ENCODE results near the gene CFC1B.
"Not testable (repeated sequence)": the region's sequence is repeated elsewhere in the genome, so short reads cannot be mapped to it uniquely, and the experiment has no call there.

Gene CFC1B

GRCh38 chr2:130542789-130543188, 21.8 kb downstream of the CFC1B start:
- not testable (repeated sequence) for H3K4me1 ChIP-seq, H3K9ac ChIP-seq, H3K9me3 ChIP-seq, H4K20me1 ChIP-seq, H3K4me2 ChIP-seq, H3K36me3 ChIP-seq, H3K4me3 ChIP-seq, H3K27ac ChIP-seq, H3K27me3 ChIP-seq

DNA sequence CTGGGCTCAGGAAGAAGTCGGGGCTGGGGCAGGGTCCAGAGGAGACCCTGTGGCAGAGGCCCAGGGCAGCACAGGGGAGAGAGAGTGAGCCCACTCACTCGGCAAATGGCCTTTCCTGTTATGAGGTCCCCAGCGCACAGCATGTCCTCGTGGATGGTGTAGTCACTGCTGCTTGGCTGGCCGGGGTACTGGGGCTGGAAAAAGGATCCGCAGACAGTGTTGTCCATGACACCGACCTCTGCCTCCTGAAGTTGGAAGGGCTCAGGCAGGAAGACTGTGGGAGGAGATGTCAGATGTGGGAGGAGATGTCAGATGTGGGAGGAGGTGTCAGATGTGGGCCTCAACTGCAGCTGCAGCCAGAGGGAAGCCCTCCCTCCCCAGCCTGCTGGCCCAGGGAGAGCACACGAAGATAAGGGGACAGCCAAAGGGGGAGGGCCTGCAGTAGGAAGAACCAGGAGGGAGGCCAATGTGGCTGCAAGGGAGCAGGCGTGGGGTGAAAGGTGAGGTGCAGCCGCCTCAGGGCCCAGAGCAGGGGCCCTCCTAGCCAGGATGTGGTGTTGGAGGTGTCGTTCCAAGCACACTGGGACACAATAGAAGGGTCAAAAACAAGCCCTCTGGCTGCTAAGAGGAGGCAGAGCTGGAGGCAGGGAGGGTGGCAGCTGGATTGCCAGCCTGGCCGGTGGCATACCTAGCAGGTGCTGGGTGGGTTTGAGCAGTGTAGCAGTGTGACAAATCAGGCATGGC, 22.9 kb downstream of the CFC1B start:
- H3K36me3 ChIP-seq, H3K27me3 ChIP-seq, H4K20me1 ChIP-seq, H3K9ac ChIP-seq, H3K27ac ChIP-seq, H3K4me2 ChIP-seq, H3K4me3 ChIP-seq, H3K4me1 ChIP-seq, H3K9me3 ChIP-seq: not testable (repeated sequence)

- not testable (repeated sequence) for H3K36me3 ChIP-seq, H3K9ac ChIP-seq, H3K9me3 ChIP-seq, H3K27ac ChIP-seq, H3K4me1 ChIP-seq, H3K4me2 ChIP-seq, H4K20me1 ChIP-seq, H3K4me3 ChIP-seq, H3K27me3 ChIP-seq
Measured at GRCh38 chr2:130544978-130545377, 24.0 kb downstream of the CFC1B start.

DNA sequence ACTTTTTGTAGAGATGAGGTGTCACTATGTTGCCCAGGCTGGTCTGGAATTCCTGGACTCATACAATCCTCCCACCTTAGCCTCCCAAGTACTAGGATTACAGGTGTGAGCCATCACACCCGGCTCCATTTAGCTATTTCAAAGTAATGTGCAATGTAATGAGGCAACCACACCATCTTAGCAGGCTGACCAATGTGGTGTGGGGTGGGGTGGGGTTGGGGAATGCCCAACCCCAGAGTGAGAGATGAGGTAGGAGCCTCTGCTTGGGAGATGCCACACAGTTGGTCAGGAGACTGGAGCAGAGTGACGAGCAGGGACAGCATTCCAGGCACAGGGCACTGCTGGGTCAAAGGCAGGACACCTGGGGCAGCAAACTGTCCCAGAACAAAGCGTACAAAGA, 27.4 kb downstream of the CFC1B start:
- H3K4me1 ChIP-seq, H3K36me3 ChIP-seq, H3K4me3 ChIP-seq, H4K20me1 ChIP-seq, H3K9ac ChIP-seq, H3K27ac ChIP-seq, H3K9me3 ChIP-seq, H3K4me2 ChIP-seq, H3K27me3 ChIP-seq: not testable (repeated sequence)

DNA sequence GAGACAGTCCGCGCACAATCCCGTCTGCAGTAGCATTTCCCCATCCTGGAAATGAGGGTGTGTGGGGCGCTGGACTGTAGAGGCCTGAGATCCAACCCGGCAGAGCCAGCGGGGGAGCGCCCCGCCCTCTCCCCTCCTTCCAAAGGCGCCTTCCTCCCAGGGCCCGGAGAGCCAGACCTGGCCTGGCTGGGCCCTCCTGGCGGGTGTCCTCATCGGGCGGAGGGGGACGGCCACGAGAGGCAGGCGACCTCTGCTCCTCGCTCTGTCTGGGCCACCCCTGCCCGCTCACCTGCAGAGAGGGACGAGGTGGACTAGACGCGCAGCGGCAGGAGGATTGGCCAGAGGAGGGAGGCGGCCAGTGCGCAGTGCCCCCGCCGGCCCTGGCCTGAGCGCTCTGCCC, 28.5 kb downstream of the CFC1B start:
- not testable (repeated sequence) for H3K4me2 ChIP-seq, H3K27ac ChIP-seq, H3K9ac ChIP-seq, H3K4me3 ChIP-seq, H3K36me3 ChIP-seq, H3K4me1 ChIP-seq, H4K20me1 ChIP-seq, H3K9me3 ChIP-seq, H3K27me3 ChIP-seq

DNA sequence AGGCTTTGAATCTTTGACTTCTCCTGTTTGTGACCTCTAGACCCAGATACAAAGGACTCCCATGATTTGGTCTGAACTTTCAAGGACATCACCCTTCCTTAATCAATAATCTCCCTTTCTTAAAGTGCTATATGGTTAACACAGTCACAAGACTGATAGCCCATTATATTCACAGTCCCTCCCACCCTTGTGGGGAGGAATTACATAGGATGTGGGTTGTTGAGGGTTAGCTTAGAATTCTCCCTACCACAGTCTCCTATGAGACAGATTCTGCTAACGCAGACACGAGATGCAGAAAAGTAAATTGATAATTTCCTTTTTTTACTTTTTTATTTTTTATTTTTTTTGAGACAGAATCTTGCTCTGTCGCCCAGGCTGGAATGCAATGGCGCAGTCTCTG, 33.2 kb downstream of the CFC1B start:
- not testable (repeated sequence) for H3K27ac ChIP-seq, H3K9ac ChIP-seq, H3K4me2 ChIP-seq, H4K20me1 ChIP-seq, H3K9me3 ChIP-seq, H3K4me1 ChIP-seq, H3K4me3 ChIP-seq, H3K27me3 ChIP-seq, H3K36me3 ChIP-seq

DNA sequence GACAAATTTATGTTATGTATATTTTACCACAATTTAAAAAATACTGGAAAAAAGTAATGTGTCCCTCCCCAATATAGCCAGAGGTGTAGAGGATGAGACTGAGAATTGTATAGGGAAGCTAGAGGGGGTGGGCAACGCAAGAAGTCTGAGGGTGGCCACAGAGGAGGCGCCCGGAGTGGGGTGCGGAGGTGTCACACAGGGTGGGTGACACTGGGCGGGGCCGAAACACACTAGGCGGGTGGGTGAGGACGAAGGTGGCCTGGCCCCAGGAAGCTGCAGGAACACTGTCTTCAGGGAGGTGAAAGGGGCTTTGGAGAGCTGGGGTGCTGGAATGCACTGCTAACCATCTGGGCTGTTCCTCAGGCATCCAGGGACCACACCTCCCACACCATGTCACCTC, 35.4 kb downstream of the CFC1B start:
- H3K9ac ChIP-seq, H3K4me2 ChIP-seq, H3K4me1 ChIP-seq, H3K4me3 ChIP-seq, H3K27me3 ChIP-seq, H4K20me1 ChIP-seq, H3K36me3 ChIP-seq, H3K9me3 ChIP-seq, H3K27ac ChIP-seq: not testable (repeated sequence)

GRCh38 chr2:130566165-130566564, 45.1 kb downstream of the CFC1B start:
- H3K36me3 ChIP-seq, H3K4me3 ChIP-seq: not testable (repeated sequence)

GRCh38 chr2:130571929-130572328, 50.9 kb downstream of the CFC1B start:
- not testable (repeated sequence) for H3K36me3 ChIP-seq, H3K4me2 ChIP-seq, H3K4me1 ChIP-seq, H3K9ac ChIP-seq, H3K4me3 ChIP-seq, H3K27ac ChIP-seq, H4K20me1 ChIP-seq, H3K9me3 ChIP-seq, H3K27me3 ChIP-seq

More at GRCh38 chr2:130566165-130566564, 45.1 kb downstream of the CFC1B start:
- H4K20me1 ChIP-seq, H3K27me3 ChIP-seq, H3K4me1 ChIP-seq, H3K27ac ChIP-seq, H3K9me3 ChIP-seq, H3K4me2 ChIP-seq, H3K9ac ChIP-seq: not testable (repeated sequence)

DNA sequence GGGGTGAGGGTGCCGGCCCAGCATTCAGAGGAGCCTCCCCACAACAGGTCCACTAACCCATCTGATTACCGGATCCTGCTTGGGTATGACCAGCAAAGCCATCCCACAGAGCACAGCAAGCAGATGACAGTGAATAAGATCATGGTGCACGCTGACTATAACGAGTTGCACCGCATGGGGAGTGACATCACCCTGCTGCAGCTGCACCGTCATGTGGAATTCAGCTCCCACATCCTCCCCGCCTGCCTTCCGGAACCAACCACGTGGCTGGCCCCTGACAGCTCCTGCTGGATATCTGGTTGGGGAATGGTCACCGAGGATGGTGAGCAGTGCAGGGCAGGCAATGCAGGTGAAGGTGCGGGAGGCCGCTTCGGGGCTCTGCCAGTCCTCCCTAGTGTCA, 53.2 kb downstream of the CFC1B start:
- H4K20me1 ChIP-seq, H3K27me3 ChIP-seq, H3K4me3 ChIP-seq, H3K27ac ChIP-seq, H3K9me3 ChIP-seq, H3K9ac ChIP-seq, H3K4me2 ChIP-seq, H3K4me1 ChIP-seq, H3K36me3 ChIP-seq: not testable (repeated sequence)

DNA sequence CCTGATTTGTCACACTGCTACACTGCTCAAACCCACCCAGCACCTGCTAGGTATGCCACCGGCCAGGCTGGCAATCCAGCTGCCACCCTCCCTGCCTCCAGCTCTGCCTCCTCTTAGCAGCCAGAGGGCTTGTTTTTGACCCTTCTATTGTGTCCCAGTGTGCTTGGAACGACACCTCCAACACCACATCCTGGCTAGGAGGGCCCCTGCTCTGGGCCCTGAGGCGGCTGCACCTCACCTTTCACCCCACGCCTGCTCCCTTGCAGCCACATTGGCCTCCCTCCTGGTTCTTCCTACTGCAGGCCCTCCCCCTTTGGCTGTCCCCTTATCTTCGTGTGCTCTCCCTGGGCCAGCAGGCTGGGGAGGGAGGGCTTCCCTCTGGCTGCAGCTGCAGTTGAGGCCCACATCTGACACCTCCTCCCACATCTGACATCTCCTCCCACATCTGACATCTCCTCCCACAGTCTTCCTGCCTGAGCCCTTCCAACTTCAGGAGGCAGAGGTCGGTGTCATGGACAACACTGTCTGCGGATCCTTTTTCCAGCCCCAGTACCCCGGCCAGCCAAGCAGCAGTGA, 55.3 kb downstream of the CFC1B start:
- H3K27ac ChIP-seq, H3K4me3 ChIP-seq, H3K27me3 ChIP-seq, H3K36me3 ChIP-seq, H3K4me1 ChIP-seq, H3K9me3 ChIP-seq, H3K4me2 ChIP-seq, H4K20me1 ChIP-seq, H3K9ac ChIP-seq: not testable (repeated sequence)

DNA sequence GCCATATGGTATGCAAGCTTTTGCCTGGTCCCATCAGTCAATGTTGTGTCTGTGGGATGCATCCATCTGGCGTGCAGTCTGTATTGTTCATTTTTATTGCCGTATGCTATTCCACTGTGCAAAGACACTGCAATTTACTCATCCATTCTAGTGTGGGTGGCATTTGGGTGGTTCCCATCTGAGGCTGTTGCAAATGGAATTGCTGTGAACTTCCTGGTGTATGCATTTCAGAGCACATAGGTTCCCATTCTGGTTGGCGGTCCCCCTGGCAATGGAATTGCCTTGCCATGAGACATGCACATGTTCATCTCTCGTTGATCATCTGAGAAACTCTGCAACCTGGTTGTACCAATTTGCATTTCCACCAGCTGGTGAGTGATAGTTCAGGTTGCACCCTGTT, 56.5 kb downstream of the CFC1B start:
- not testable (repeated sequence) for H3K9me3 ChIP-seq, H3K9ac ChIP-seq, H3K4me1 ChIP-seq, H3K36me3 ChIP-seq, H3K27ac ChIP-seq, H3K4me3 ChIP-seq, H3K27me3 ChIP-seq, H4K20me1 ChIP-seq, H3K4me2 ChIP-seq

Measured in BLaER1 (cell line).